Endothelial cell of umbilical vein (primary cell): ENCODE measurements around the gene TRAPPC13. TPM values are rescaled to one million over a fixed set of nuclear protein-coding genes. Genes with fewer than 3 reads are reported as not detected.
"Not testable (repeated sequence)": the region's sequence is repeated elsewhere in the genome, so short reads cannot be mapped to it uniquely, and the experiment has no call there.

Source experiments
- BruUV-seq: library from RNA; stranded (reverse); fragments of 400-500 nt; replicated peaks from 2 replicates; lab custom pipeline; 2021; lab: Mats Ljungman, UMichigan
- CTCF ChIA-PET: fragments of 300-600, 350-600 bp; sonication (Branson Sonifier 250); formaldehyde crosslinking; loops from one replicate; lab custom pipeline; 2021; ENCODE audit warnings: antibody characterized with exemption, inconsistent platforms; lab: Charles Lee
- POLR2A ChIA-PET: fragments of 300-600, 350-600 bp; sonication (Branson Sonifier 250); formaldehyde crosslinking; loops from one replicate; lab custom pipeline; 2021; ENCODE audit warnings: antibody characterized with exemption, inconsistent platforms; lab: Charles Lee
- DNase-seq: peaks from one replicate; pipeline ENCODE4 v3.0.0-alpha.2; 2011; ENCODE audit warnings: low read depth, low spot score
- FAIRE-seq: peaks from 2 replicates; lab custom pipeline; 2011; peaks lifted over from hg19 to GRCh38; lab: Jason Lieb, UNC
- H2AFZ ChIP-seq: 2 replicates; pipeline ENCODE4 v1.6.0; 2012; ENCODE audit warnings: low read depth, low read length, control low read depth, inconsistent platforms
- H3K27ac ChIP-seq: 2 replicates; pipeline ENCODE4 v1.5.1; 2011; ENCODE audit warnings: low read depth, mild to moderate bottlenecking, control low read depth, low read length, moderate library complexity; ENCODE audit not compliant: insufficient read depth
- H3K27me3 ChIP-seq, 2 experiments: 2 replicates each; pipeline versions ENCODE4 v1.6.0 to v1.6.1; 2011; ENCODE audit warnings: low read length in 2 of 2, mixed read lengths in 1 of 2; ENCODE audit not compliant: control insufficient read depth in 2 of 2, insufficient read depth in 2 of 2
- H3K36me3 ChIP-seq, 2 experiments: 2 replicates in 1 of 2; 3 replicates in 1 of 2; pipeline ENCODE4 v1.5.1; 2011; ENCODE audit warnings: low read length in 2 of 2, mild to moderate bottlenecking in 1 of 2, moderate library complexity in 1 of 2; ENCODE audit not compliant: control insufficient read depth in 2 of 2, insufficient read depth in 2 of 2; ENCODE audit errors: extremely low read depth in 1 of 2
- H3K4me1 ChIP-seq: 3 replicates; pipeline ENCODE4 v1.5.1; 2011; ENCODE audit warnings: mild to moderate bottlenecking, low read length; ENCODE audit not compliant: control insufficient read depth, insufficient read depth; ENCODE audit errors: extremely low read depth
- H3K4me2 ChIP-seq: 2 replicates; pipeline ENCODE4 v1.6.1; 2011; ENCODE audit warnings: low read length, control low read depth, mixed read lengths; ENCODE audit not compliant: insufficient read depth
- H3K4me3 ChIP-seq, 3 experiments: fragments of 200-600 bp in 1 of 3; sonication (generic), shearing (Covaris generic) in 1 of 3; replicated peaks in 1 of 3; 2 replicates each; pipeline ENCODE4 v1.5.1; 2011 to 2016; ENCODE audit warnings: control low read depth in 3 of 3, low read length in 3 of 3, mild to moderate bottlenecking in 2 of 3, inconsistent platforms in 1 of 3, low read depth in 1 of 3, moderate library complexity in 1 of 3; ENCODE audit not compliant: insufficient read depth in 1 of 3
- H3K79me2 ChIP-seq: 2 replicates; pipeline ENCODE4 v1.6.0; 2012; ENCODE audit warnings: low read length, inconsistent platforms; ENCODE audit not compliant: control insufficient read depth, insufficient read depth
- H3K9ac ChIP-seq: replicated peaks from 2 replicates; pipeline ENCODE3; 2011; ENCODE audit warnings: low read length, control low read depth; ENCODE audit not compliant: insufficient read depth; ENCODE audit errors: extremely low read depth
- H3K9me1 ChIP-seq: replicated peaks from 3 replicates; pipeline ENCODE4 v1.6.0; 2011; ENCODE audit warnings: mild to moderate bottlenecking, low read length; ENCODE audit not compliant: control insufficient read depth, insufficient read depth; ENCODE audit errors: extremely low read depth
- H3K9me3 ChIP-seq: replicated peaks from 2 replicates; pipeline ENCODE4 v1.5.1; 2012; ENCODE audit warnings: low read length, inconsistent platforms; ENCODE audit not compliant: control insufficient read depth, insufficient read depth
- H4K20me1 ChIP-seq: replicated peaks from 2 replicates; pipeline ENCODE3; 2011; ENCODE audit warnings: mild to moderate bottlenecking, low read length; ENCODE audit not compliant: control insufficient read depth, insufficient read depth; ENCODE audit errors: extremely low read depth
- CTCF ChIP-seq, 2 donors: IDR thresholded peaks; 1 replicate in 1 of 2; 2 replicates in 1 of 2; pipeline ENCODE4 v1.5.1; 2011; ENCODE audit warnings: low read length in 2 of 2, mild to moderate bottlenecking in 2 of 2, moderate library complexity in 2 of 2, control low read depth in 1 of 2, inconsistent platforms in 1 of 2, low read depth in 1 of 2; ENCODE audit not compliant: insufficient read depth in 1 of 2; ENCODE audit errors: extremely low read depth in 1 of 2
- EZH2 ChIP-seq: IDR thresholded peaks from 2 replicates; pipeline ENCODE4 v1.6.1; 2012; ENCODE audit warnings: borderline replicate concordance, low read depth, mild to moderate bottlenecking, moderate library complexity, low read length, inconsistent platforms; ENCODE audit not compliant: severe bottlenecking
- MYC ChIP-seq: IDR thresholded peaks from one replicate; pipeline ENCODE4 v1.6.1; 2011; ENCODE audit warnings: mild to moderate bottlenecking, low read depth, low read length
- POLR2A ChIP-seq: IDR thresholded peaks from 2 replicates; pipeline ENCODE4 v1.6.1; 2012; ENCODE audit warnings: low read depth, mild to moderate bottlenecking, control low read depth, low read length
- POLR2AphosphoS5 ChIP-seq: IDR thresholded peaks from 2 replicates; pipeline ENCODE4 v1.6.1; 2012; ENCODE audit warnings: low read depth, mild to moderate bottlenecking, control low read depth, low read length, moderate library complexity; ENCODE audit not compliant: insufficient read depth
- dilution Hi-C: fragments of 300-500 bp; cut with MboI; formaldehyde crosslinking; loops from one replicate; pipeline ENCODE4 v1.15.0; 2019; ENCODE audit warnings: low sequenced_read_pairs; ENCODE audit not compliant: extremely low pct_ligation_motif_present
- intact Hi-C: fragments of 100-400 bp; cut with micrococcal nuclease; formaldehyde crosslinking; loops from one replicate; pipeline ENCODE4 v1.10.0; 2022
- polyA plus RNA-seq, 4 experiments: library from polyadenylated mRNA; depleted of rRNA in 3 of 4; stranded (reverse) in 3 of 4; unstranded in 1 of 4; fragments of >200 nt; gene quantifications; 2 replicates each; pipeline versions ENCODE4 v1.2.1 to v1.2.3, GENCODE V29; 2011 to 2012; ENCODE audit warnings: missing spikeins in 1 of 4
- total RNA-seq: library from RNA; stranded (reverse); gene quantifications from 2 replicates; pipeline ENCODE4 v1.2.3, GENCODE V29; 2021

The TRAPPC13 gene
- total and polyA plus RNA-seq, 2 donors (not counting 3 experiments of a cell fraction or from before 2014, with no cell fraction given), result 7.7 to 24.0 TPM

DNA sequence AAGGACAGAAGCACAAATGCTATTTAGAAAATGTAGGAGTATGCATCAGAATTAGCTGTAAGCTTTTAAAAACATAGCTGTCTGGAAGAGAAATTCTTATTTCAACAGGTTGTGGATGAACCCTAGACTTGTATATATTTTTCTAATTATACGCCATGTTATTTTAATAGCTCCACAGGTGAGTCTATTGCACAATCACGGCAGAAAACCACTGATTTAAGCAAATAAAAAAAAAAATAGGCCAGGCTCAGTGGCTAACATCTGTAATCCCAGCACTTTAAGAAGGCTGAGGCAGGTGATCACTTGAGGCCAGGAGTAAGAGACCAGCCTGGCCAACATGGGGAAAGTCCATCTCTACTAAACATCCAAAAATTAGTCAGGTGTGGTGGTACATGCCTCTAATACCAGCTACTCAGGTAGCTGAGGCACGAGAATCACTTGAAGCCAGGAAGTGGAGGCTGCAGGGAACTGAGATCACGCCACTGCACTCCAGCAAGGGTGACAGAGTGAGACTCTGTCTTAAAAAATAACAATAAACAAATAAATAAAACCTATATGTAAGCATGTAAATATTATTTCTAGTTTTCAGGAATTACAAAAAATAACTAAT lies 12.4 kb upstream of the TRAPPC13 start:
- Histone ChIP-seq H3K4me2 (no peak overlapping the region), H2AFZ (no peak overlapping the region), H3K4me1 (no peaks in the 10 kb centered on the region), H4K20me1 (no peaks in the 10 kb centered on the region), H3K9me1 (no peaks in the 10 kb centered on the region), H3K9ac (no peak overlapping the region), H3K36me3 (peaks cover 6 to 12% of the 10 kb centered on the region in 2 experiments), H3K9me3 (no peaks in the 10 kb centered on the region), H3K79me2 (peaks cover 2% of the 10 kb centered on the region), H3K27me3 (no peaks in the 10 kb centered on the region), H3K4me3 (no peak overlapping the region), H3K27ac (no peak overlapping the region)
- BruUV-seq, result no TSS peak
- no peak for DNase-seq
- FAIRE-seq, result no peak
- ChIA-PET POLR2A (no interaction called here), CTCF (interaction anchor here (1.4 kb wide), 1 partner anchor 23 kb away, joined by 3 read pairs; no protein-coding TSS in a partner anchor)
- dilution Hi-C loops, result no loop called here
- no peak for TF ChIP-seq CTCF (IDR thresholded peaks at IDR 0.05; ENCODE audit: extremely low read depth in 1 of 2, insufficient read depth in 1 of 2, low read depth in 1 of 2, low read length in 2 of 2)
- no peak for TF ChIP-seq POLR2A
- TF ChIP-seq MYC, result no peak
- TF ChIP-seq POLR2AphosphoS5, result no peak
- intact Hi-C loops, result no loop called here

GRCh38 chr5:65620021-65620420 lies 4.8 kb upstream of the TRAPPC13 start:
- Histone ChIP-seq H2AFZ (no peak overlapping the region), H3K4me3 (no peak overlapping the region), H4K20me1 (no peaks in the 10 kb centered on the region), H3K9me1 (no peaks in the 10 kb centered on the region), H3K27ac (no peak overlapping the region), H3K9ac (no peak overlapping the region), H3K9me3 (no peaks in the 10 kb centered on the region), H3K27me3 (no peaks in the 10 kb centered on the region), H3K36me3 (no peaks in the 10 kb centered on the region), H3K4me1 (peaks cover 11% of the 10 kb centered on the region), H3K79me2 (peaks cover 31% of the 10 kb centered on the region), H3K4me2 (no peak overlapping the region)
- BruUV-seq, result no TSS peak
- CTCF ChIA-PET, result no interaction called here
- DNase-seq, result no peak
- intact Hi-C loops, result loop anchor here (10.0 kb wide), 2 partner anchors 305 to 525 kb away; partner anchors contain the start of genes ERBIN and SREK1
- no peak for FAIRE-seq
- dilution Hi-C loops, result no loop called here
- POLR2A ChIA-PET, result no interaction called here
- TF ChIP-seq POLR2A, result no peak
- no peak for TF ChIP-seq EZH2
- TF ChIP-seq CTCF (IDR thresholded peaks at IDR 0.05; ENCODE audit: extremely low read depth in 1 of 2, insufficient read depth in 1 of 2, low read depth in 1 of 2, low read length in 2 of 2), result no peak

DNA sequence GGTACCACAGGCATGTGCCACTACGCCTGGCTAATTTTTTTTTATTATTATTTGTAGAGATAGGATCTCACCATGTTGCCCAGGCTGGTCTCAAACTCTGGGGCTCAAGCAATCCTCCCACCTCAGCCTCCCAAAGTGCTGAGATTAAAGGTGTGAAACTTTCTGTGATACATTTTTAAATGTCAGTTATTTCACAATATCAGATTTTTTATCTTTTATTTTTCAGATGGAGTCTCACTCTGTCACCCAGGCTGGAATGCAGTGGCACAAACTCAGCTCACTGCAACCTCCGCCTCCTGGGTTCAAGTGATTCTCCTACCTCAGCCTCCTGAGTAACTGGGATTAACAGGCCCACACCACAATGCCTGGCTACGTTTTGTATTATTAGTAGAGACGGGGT lies 2.9 kb upstream of the TRAPPC13 start:
- H3K9me1 ChIP-seq, H3K27me3 ChIP-seq, H4K20me1 ChIP-seq, H3K9me3 ChIP-seq, CTCF ChIA-PET, BruUV-seq, H3K36me3 ChIP-seq, dilution Hi-C loops, H3K4me3 ChIP-seq, FAIRE-seq, H3K4me2 ChIP-seq, POLR2A ChIA-PET, H2AFZ ChIP-seq, H3K9ac ChIP-seq, DNase-seq, H3K27ac ChIP-seq: not testable (repeated sequence)
- peaks cover 47% of the 10 kb centered on the region for H3K79me2 ChIP-seq
- H3K4me1 ChIP-seq, result peaks cover 19% of the 10 kb centered on the region
- intact Hi-C loops, result loop anchor here (10.0 kb wide), 2 partner anchors 303 to 523 kb away; partner anchors contain the start of genes ERBIN and SREK1
